GM18861 (cell line): ENCODE measurements around the gene AANAT.

Experiments
- ATAC-seq: cut with Tn5 transposase; IDR thresholded peaks from one replicate; pipeline ENCODE4 v1.9.1; 2021; ENCODE audit not compliant: unreplicated experiment

AANAT gene

DNA sequence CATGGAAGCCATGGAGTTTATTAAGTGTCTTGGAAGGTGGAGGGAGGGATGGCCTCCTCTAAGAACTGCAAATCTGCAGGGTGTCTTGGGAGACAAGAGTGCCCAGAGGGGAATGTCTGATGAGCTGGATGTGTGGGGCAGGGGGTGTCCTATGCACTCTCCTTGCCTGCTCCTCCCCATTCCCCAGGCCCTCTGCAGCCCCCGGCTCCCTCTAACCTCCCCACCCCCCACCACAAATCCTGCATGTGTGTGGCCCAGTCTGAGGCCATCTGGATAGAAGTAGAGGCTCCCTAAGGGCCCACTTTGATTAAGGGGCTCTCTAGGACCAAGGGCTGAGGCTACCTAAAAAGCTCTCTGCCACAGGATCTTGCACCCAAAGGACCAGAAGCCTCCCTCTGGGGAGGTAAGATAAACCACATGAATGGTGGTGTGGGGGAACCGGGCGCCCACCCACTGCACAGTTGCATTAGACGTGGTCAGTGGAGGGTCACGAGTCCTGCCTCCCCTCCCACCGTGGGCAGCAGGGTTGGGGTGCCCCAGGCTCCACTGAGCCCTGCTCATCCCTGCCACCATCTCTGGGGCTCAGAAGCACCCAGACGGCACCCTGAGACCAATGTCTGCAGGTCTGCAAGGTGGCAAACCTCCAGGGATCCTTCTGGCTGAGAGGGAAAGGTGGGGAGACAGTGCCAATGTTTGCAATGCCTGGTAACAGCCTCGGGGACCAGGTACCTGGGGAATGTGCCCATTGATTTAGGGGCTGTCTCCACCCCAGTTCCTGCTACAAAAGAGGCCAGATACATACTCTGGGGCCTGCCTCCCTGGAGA lies 618 bp downstream of the AANAT start:
- no peak for ATAC-seq

DNA sequence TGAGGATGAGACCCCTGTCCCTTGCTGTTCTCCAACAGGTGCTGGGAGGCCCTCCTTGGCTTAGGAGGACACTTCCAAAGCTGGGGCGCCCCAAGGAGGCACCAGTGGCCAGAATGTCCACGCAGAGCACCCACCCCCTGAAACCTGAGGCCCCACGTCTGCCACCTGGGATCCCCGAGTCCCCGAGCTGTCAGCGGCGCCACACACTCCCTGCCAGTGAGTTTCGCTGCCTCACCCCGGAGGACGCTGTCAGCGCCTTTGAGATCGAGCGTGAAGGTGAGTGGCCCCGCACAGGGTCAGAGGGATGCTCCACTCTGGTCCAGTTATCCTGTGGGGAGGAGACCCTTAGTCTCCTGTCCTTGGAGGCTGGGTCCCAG lies 1.2 kb downstream of the AANAT start:
- no peak for ATAC-seq

DNA sequence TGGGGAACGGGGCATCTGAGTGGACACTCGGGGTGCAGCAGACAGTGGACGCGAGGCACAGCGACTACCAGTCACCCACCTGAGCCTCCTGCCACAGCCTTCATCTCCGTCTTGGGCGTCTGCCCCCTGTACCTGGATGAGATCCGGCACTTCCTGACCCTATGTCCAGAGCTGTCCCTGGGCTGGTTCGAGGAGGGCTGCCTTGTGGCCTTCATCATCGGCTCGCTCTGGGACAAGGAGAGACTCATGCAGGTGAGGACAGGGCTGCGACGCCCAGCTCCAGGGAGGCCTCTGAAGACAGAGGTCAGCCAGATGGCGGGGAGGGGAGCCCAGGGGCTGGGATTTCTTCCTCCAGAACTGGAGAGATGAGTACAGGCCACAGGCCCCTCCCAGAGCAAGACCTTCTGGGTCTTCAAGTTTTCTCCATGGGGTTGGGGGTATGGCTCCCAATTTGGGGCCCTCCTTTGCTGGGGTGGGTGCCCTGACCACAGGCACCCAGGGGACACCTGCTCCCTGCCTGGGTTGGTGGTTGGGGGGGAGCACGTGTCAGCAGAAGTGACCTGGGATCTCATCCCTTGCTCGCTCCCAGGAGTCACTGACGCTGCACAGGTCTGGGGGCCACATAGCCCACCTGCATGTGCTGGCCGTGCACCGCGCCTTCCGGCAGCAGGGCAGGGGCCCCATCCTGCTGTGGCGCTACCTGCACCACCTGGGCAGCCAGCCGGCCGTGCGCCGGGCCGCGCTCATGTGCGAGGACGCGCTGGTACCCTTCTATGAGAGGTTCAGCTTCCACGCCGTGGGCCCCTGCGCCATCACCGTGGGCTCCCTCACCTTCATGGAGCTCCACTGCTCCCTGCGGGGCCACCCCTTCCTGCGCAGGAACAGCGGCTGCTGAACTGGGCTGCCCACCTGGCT lies 1.9 kb downstream of the AANAT start:
- no peak for ATAC-seq

DNA sequence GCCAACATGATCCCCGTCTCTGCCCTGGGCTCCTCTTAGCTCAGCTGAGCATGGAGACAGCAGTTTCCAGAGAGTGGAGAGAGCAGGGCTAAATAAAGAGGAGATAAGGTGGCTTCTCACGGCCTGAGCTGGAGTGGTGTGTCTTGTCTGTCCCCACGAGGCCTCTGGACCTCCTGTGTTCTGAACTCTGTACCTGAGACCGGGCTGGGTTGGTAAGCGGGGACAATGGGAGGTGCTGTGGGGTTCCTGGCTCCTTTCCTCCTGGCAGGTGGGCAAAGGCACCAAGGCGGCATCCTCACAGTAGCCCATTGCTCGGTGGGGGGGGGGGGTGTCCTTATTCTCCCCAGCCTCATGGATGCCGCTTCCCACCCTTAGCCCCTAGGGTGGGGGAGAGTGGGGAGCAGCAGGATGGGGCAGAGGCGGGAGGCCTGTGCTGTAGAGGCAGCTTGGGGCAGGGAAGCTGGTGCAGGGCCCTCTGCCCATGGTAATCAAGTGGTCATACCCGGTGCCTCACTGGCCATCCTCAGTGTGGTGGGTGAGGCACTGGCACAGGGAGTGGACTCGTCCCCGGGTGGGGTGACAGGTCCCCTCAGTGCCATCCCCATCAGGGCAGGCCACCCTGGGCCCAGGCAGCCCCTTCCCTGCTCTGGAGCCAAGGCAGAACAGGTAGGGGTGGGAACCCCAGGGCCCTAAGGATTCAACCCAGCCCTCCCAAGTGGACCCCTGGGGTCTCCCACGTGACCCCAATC lies 2.8 kb downstream of the AANAT start:
- no peak for ATAC-seq

DNA sequence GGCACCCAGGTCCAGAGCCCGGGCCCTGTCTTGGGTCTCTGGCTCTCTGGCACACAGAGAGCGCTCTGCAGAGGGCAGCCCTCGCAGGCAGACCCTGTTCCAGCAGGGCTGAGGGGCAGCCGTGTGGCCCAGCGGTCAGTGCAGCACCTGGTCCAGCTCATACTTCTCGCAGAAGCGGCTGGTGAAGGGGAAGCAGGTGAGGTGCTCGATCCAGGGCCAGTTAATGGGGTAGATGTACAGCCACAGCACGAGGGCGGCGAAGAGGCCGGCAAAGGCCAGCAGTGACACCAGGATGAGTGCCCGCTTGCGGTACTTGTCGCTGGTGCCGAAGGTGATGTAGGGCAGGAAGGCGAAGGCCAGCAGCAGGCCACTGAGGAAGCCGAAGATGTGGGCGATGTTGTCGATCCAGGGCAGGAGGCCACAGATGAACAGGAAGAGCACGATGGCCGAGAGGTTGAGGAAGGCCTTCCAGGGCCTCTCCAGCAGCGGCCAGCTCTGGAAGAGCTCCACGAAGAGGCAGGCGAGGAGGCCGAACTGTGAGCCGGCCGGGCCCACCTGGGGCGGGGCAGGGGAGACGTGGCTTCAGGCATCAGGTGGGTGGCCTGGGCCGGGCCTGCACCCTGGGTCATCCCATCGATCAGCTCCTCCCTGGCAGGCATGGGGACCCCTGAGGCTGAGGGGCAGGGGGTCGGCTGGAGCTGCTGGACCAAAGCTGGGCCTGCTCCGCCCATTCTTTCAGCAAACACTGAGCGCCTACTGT lies 4.3 kb downstream of the AANAT start:
- no peak for ATAC-seq

DNA sequence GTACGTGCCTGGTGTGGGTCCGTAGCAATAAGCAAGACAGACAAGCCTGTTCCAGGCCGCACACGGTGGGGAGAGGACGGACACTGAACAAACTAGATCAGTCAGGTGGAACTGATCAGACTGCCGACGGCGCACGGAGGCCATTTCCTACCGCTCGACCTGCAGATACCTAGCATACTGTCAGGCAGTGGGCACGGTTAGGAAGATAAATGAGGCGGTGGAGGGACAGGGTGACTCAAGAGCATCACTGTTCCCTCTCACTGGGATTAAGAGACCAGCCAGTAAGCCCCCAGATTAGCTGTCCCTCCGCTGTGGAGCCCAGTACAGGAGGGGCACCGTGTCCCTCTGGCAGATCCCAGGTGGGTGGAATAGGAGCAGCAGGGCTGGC lies 4.8 kb downstream of the AANAT start:
- no peak for ATAC-seq

DNA sequence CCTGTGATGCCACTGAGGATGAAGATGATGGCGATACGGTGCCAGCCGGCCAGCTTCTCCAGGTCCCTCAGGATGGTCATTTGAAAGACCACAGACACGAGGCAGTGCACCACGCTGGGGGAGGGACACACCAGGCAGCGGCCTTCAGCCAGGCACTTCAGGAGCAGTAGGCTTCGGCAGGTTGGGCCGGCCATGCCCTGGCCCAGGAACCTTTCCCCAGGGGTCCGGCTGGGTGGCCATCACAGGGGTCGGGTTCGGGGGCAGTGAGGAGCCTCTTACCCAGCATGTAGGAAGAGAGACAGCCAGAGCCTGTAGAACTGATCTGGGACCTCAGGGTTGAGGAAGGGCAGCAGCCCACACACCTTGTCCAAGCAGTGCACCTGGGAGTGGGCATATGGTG lies 5.3 kb downstream of the AANAT start:
- ATAC-seq: no peak

DNA sequence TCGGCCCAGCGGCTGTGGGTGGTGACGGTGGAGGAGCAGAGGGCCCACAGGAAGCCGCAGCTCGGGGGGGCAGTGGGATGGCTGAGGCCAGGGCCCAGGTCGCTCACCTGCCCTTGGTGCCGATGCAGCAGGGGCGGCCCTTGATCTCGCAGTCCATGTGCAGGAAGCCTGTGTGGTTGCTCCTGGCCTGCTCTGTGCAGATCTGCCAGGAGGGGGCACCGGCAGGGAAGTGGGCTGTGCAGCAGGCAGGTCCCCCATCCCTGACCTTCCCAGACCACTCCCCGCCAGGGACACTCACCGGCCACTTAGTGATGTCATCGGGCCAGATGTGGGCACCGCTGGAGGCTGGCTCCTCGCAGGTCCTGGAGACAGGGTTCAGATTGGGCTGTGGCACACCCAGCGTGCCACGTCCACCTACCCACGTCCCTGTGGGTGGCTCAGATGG lies 6.2 kb downstream of the AANAT start:
- no peak for ATAC-seq

DNA sequence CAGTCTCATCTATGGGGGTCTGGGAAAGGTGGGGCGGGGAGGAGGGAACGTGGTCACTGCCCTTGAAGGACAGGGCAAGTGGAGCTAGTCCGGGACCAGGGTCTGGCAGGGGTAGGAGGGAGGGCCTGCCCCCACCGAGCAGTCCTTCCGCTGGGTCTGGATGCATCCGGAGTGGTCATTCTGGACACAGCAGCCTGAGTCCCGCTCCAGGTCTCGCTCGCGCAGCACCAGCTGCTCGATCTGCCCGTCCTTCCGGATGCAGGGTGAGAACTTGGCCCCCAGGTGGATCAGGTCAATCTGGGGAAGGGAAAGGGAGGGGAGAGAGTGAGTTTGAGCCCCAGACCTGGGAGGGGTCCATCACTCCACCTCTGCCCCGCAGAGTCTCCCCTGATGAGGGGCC lies 6.8 kb downstream of the AANAT start:
- no peak for ATAC-seq

DNA sequence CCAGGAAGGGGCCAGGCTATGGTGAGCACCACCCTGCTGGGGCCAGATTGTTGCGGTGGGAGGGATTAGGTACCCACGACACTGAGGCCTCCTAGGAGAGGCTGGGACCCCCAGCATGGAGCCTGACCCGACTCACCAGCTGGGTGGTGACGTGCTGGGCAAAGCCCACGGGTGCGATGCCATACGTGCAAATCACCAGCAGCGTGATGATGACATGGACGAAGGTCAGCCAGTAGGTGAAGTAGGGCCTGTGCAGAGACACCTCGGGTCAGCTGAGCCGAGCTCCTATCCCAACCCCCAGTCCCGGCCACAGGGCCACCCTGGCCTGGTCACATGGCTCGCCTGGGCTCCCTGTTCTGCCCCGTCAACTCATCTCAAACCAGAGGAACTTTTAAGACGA lies 7.5 kb downstream of the AANAT start:
- no peak for ATAC-seq

DNA sequence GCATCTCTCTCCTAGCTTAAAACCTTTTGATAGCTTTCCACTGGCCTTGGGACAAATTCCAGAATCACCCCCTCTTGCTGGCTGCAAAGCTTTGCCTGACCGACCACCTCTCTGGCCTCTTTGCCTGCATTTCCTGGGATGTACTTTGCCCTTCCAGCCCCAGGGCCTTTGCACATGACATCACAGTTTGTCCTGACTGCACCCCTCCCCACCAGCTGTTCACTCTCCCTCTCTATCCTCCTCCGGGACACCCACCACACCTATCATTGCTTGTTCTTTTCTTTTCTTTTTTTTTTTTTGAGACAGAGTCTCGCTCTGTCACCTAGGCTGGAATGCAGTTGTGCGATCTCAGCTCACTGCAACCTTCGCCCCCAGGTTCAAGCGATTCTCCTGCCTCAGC lies 7.9 kb downstream of the AANAT start:
- ATAC-seq: no peak

DNA sequence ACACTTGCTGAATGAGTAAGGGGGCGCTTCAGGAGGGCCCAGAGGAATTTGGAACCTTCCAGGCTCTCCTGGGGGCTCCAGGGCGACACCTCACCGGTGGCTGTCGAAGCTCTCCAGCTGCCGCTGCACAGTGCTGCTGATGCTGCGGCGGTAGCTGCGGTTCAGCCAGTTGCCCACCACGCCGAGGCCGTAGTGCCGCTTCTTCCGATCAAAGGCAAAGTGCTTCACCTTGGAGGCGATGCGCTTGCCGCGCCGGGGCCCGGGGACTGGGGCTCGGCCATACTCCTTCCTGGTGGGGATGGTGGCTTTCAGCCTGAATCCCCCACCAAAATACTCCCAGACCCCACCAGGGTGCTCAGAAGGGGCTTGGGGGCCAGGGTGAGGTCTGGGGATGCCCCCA lies 9.3 kb downstream of the AANAT start:
- no peak for ATAC-seq

DNA sequence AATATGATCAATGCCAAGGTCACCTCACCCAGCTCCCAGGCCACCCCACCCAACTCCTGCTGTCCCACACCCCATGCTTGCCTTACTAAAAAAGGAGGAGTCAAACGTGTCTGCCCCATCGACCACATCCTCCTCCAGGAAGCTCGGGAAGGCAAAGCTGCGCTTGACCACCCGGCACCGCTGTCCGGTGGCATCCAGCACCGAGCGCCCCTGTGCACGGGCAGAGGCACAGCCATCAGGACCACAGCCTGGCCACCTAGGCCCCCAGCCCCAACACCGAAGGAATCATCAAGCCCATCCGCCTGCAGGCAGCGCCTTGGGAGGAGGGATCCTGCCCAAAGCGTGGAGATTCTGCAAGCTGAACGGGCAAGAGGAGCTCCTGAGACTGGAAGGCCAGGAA lies 10.2 kb downstream of the AANAT start:
- no peak for ATAC-seq

DNA sequence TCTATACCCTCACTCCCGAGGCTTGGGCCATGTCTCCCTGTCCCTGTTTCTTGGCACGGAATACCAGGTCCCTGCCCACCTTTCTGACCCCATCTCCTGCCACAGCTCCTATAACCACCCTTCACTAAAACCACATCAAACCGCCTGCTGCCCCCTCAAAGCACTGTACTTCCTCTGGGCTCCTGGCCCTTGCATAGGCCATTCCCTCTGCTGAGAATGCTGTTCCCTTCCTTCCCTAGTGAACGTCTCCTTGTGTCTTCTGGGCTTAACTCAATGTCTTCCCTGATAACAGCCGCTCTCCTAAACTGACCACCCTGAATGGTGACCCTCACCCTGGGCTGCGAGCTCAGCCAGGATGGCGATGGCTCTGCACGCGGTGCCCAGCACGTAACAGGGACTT lies 10.7 kb downstream of the AANAT start:
- ATAC-seq: no peak

DNA sequence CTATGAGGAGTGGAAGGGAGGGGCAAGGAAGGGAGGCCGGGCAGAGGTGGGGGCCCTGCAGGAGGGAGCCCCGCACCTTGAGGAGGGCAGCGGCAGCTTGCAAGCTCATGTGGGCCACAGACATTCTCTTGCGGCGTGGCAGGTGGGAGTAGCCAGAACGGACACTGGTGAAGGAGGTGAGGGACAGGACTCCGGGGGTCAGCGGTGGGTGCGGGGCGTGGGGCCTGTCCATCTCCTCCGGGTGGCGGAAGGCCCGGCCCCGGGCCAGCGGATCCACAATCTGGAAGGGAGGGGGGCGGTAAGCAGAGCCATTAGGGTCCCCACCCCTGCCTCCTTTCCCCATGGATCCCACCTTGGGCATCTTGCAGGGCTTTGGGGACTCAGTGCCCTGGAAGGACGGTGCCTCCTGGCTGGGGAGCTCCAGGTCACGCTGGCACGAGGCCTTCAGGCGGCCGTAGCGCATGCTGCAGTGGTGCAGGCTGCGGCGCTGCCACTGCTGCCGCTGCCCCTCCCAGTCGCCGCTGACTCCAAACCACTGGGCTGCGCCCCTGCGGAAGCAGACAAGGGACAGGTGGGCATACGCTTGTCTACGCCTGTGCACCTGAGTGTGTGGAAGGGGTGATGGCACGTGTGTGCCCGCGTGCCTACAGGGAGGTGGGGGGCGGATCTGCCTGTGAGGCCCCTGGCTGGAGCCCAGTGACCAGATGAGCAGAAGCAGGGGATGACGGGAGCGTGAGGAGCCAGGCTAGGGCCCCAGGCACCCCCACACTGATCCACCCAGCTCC lies 11.5 kb downstream of the AANAT start:
- ATAC-seq: no peak

DNA sequence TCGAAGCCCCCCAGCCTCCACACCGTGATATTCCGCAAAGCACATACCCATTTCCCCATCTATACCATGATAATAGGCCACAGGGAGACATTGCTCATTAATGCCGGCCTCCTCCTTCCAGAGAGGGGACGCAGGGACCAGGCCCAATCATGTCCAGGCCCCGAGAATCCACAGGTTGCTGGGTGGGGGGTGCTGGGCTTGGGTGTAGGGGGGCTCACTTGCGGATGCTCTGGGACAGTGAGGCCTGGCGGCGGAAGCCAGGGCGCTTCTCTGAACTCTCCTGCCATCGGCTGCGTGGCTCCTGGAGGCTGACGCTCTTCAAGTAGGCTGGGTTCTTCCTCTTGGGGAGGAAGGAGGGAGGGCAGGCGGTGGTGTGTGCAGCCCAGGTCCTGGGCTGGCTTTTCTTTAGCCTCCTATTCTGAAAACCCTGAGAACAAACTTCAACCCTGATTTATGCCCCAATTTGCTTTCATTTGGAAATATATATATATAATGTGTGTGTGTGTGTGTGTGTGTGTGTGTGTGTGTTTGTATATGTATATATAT lies 12.2 kb downstream of the AANAT start:
- no peak for ATAC-seq

DNA sequence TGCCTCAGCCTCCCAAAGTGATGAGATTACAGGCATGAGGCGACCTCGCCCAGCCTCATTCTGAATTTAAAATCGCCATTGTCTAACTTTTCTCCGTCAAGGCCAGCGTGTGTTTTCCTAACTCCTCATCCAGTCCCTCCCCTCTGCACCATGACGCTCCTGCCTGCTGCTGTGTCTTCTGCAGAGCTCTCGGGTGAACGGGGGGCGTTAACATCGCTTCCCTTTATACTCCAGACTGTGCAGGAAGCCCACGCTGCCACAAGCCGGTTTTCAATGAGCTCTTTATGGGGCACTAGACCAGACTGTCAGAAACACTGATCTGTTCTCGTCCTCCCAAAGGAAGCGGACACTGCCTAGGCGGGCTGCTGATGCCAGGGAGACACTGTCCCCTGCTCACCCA lies 13.2 kb downstream of the AANAT start:
- no peak for ATAC-seq

DNA sequence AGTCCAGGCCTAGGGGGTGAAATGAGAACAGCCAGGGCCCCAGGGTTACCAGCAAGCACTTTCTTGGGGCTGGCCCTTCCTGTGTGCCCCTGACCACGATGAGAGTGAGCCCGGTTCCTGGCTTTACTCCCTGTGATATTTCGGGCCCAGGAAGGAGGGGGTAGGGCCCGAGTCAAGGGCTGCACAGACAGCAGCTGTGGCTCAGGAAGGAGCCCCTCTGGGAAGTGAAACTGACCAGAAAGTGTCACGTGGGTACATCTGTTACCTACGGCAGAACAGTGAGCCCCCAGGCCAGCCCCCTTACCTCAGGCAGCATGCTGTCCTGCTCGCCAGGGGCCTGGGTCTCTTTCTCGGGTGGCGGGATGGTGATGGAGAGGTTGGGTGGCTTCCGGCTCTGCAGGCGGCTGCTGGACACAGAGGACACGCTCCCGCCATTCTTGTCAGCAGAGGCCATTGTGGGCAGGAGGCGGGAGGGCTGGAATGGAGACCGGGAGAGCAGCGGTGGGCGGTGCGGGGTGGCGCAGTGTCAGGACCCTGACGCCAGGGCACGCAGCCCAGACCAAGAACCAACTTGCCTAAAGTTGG lies 13.8 kb downstream of the AANAT start:
- ATAC-seq: peak; percentile 72

DNA sequence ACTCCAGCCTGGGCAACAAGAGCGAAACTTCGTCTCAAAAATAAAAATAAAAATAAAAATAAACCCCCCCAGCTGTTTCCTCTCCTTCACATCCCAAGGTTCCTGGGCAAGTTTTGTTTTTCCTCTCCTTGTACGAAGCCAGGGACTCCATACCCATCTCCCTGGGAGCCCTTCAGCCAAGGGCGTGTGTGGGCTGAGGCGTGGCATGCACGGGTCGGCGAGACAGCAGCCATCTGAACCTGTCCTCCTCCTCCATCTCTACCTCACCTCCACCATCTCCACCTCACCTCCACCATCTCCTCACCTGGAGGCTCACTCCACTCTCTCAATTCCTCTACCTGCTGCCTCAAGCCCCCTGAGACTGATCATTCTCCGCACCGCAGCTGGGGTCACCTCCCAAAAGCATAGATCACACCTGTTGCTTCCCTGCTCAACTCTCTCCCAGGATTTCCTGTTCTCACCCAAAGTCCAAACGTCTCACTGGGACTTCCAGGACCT lies 16.9 kb downstream of the AANAT start:
- ATAC-seq: no peak
